ENCODE data around the gene LMO1. TPM values are rescaled to one million over a fixed set of nuclear protein-coding genes. Genes with fewer than 3 reads are reported as not detected.

Gene LMO1
- total RNA-seq, 1 donor from 2014 or later = not detected

- peak; percentile 65 for ATAC-seq
These were observed 20.0 kb upstream of the LMO1 start for GRCh38 chr11:8283465-8284230.

DNA sequence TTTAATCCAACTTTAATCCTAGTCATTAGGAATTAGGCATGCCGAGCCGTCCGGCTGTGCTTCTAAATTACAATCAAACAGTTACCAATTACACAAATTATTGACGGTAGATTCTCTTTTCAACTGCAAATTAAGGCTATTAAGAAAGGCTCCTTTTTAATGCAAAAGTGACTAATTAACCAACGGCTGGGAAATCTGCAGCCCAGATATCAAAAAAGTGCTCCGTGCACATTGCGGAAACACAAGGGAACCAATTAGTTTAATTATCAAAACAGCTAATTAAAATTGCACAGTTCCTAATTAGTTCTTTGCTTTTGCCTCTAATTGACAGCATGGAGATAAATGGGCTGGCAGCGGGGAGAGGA is 19.4 kb upstream of the LMO1 start:
- Histone ChIP-seq H3K4me3 (peak overlapping the region; percentile 37), H3K27me3 (peaks cover 11% of the 10 kb centered on the region), H3K4me1 (peaks cover 6% of the 10 kb centered on the region), H3K36me3 (no peaks in the 10 kb centered on the region), H3K9me3 (no peaks in the 10 kb centered on the region), H3K27ac (no peak overlapping the region)
- no peak for TF ChIP-seq CTCF (IDR thresholded peaks at IDR 0.05)
- intact Hi-C loops (cut with DNase I) = no loop called here
- ATAC-seq (no peak), DNase-seq (no peak)

More at GRCh38 chr11:8283465-8284230, 20.0 kb upstream of the LMO1 start:
- no peak for TF ChIP-seq CTCF (IDR thresholded peaks at IDR 0.05)
- H3K36me3 ChIP-seq = no peaks in the 10 kb centered on the region
- H3K4me3 ChIP-seq = peak overlapping the region; percentile 37
- H3K4me1 ChIP-seq = peaks cover 6% of the 10 kb centered on the region
- H3K27ac ChIP-seq = no peak overlapping the region
- intact Hi-C loops (cut with DNase I) = no loop called here
- DNase-seq = no peak
- no peaks in the 10 kb centered on the region for H3K9me3 ChIP-seq
- peaks cover 11% of the 10 kb centered on the region for H3K27me3 ChIP-seq

- no peaks in the 10 kb centered on the region for H3K36me3 ChIP-seq
- no peak for ATAC-seq
- peaks cover 6% of the 10 kb centered on the region for H3K4me1 ChIP-seq
- no peaks in the 10 kb centered on the region for H3K9me3 ChIP-seq
- H3K27me3 ChIP-seq = peaks cover 11% of the 10 kb centered on the region
- no peak overlapping the region for H3K4me3 ChIP-seq
- no peak overlapping the region for H3K27ac ChIP-seq
- intact Hi-C loops (cut with DNase I) = no loop called here
- no peak for TF ChIP-seq CTCF (IDR thresholded peaks at IDR 0.05)
- no peak for DNase-seq
These were observed 19.0 kb upstream of the LMO1 start for GRCh38 chr11:8282631-8283030.

DNA sequence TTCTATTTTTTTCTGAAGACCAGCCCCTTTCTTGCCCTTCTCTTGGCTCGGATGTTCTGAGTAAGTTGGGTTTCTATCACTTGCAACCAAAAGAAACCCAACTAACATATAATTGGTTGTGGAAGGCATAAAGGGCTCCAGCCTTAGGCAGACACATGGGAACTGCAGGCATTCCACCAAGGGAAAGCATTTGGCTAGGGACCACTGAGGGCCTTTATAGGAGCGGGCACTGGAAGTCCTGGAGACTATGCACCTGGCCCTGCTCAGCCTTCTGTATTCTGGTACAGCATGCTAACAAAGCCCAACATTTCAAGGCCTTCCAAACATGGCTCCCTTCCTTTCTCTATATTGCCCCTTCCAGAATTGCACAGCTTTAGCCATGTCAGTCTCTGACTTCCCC is 17.6 kb upstream of the LMO1 start:
- no peak overlapping the region for H3K4me3 ChIP-seq
- DNase-seq (no peak), ATAC-seq (no peak)
- no peaks in the 10 kb centered on the region for H3K36me3 ChIP-seq
- peaks cover 11% of the 10 kb centered on the region for H3K27me3 ChIP-seq
- no peaks in the 10 kb centered on the region for H3K9me3 ChIP-seq
- H3K27ac ChIP-seq = no peak overlapping the region
- no peak for TF ChIP-seq CTCF (IDR thresholded peaks at IDR 0.05)
- intact Hi-C loops (cut with DNase I) = no loop called here
- H3K4me1 ChIP-seq = peaks cover 6% of the 10 kb centered on the region

DNA sequence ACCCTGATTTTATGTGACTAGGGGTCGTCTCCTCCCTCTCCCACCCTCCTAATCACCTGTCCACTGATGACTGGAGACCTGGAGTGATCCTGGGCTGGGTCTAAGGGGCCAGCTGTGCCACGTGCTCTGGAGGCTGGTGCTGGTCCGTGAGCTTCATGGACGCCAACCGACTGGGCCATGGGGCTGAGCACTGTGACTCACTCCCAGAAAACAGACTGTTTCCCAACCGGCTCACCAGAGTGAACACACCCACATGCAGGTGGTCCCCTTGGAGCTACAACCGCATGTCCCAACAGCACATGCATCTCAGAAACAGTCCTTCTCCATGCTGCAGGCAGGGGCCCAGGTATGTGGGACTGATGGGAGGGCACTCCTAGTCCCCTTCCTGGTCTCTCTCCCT is 14.0 kb upstream of the LMO1 start:
- intact Hi-C loops (cut with DNase I) = no loop called here
- Histone ChIP-seq H3K9me3 (no peaks in the 10 kb centered on the region), H3K36me3 (no peaks in the 10 kb centered on the region), H3K4me3 (no peak overlapping the region), H3K27me3 (peaks cover 5% of the 10 kb centered on the region), H3K4me1 (no peaks in the 10 kb centered on the region), H3K27ac (no peak overlapping the region)
- TF ChIP-seq CTCF (IDR thresholded peaks at IDR 0.05) = no peak
- DNase-seq = peak; percentile 36
- ATAC-seq = no peak
